ENCODE data around the gene FAM72C.
"Not testable (repeated sequence)": the region's sequence is repeated elsewhere in the genome, so short reads cannot be mapped to it uniquely, and the experiment has no call there.

The FAM72C gene

GRCh38 chr1:144002141-144002881, 30.5 kb upstream of the FAM72C start:
- H3K4me3 ChIP-seq (ENCODE audit: low read depth, low read length); H3K36me3 ChIP-seq (ENCODE audit: control insufficient read depth, insufficient read depth, low read length); H3K27me3 ChIP-seq (ENCODE audit: control insufficient read depth, insufficient read depth, low read length); H3K4me1 ChIP-seq (ENCODE audit: control insufficient read depth, insufficient read depth, low read length); H3K9me3 ChIP-seq (ENCODE audit: control insufficient read depth, insufficient read depth, low read depth, low read length); H3K9ac ChIP-seq (ENCODE audit: low read length); H3K27ac ChIP-seq (ENCODE audit: low read depth, low read length): not testable (repeated sequence)

GRCh38 chr1:144001077-144001476, 29.3 kb upstream of the FAM72C start:
- H3K4me3 ChIP-seq (ENCODE audit: low read depth, low read length); H3K9me3 ChIP-seq (ENCODE audit: control insufficient read depth, insufficient read depth, low read depth, low read length); H3K9ac ChIP-seq (ENCODE audit: low read length); H3K4me1 ChIP-seq (ENCODE audit: control insufficient read depth, insufficient read depth, low read length); H3K27me3 ChIP-seq (ENCODE audit: control insufficient read depth, insufficient read depth, low read length); H3K36me3 ChIP-seq (ENCODE audit: control insufficient read depth, insufficient read depth, low read length); H3K27ac ChIP-seq (ENCODE audit: low read depth, low read length): not testable (repeated sequence)

- not testable (repeated sequence) for H3K36me3 ChIP-seq (ENCODE audit: control insufficient read depth, insufficient read depth, low read length); H3K9ac ChIP-seq (ENCODE audit: low read length); H3K4me3 ChIP-seq (ENCODE audit: low read depth, low read length); H3K4me1 ChIP-seq (ENCODE audit: control insufficient read depth, insufficient read depth, low read length); H3K27me3 ChIP-seq (ENCODE audit: control insufficient read depth, insufficient read depth, low read length); H3K27ac ChIP-seq (ENCODE audit: low read depth, low read length); H3K9me3 ChIP-seq (ENCODE audit: control insufficient read depth, insufficient read depth, low read depth, low read length)
Observed at GRCh38 chr1:143996020-143996419, 24.2 kb upstream of the FAM72C start.

GRCh38 chr1:143993301-143993907, 21.6 kb upstream of the FAM72C start:
- not testable (repeated sequence) for H3K9me3 ChIP-seq (ENCODE audit: control insufficient read depth, insufficient read depth, low read depth, low read length); H3K4me3 ChIP-seq (ENCODE audit: low read depth, low read length); H3K36me3 ChIP-seq (ENCODE audit: control insufficient read depth, insufficient read depth, low read length); H3K9ac ChIP-seq (ENCODE audit: low read length); H3K27ac ChIP-seq (ENCODE audit: low read depth, low read length); H3K27me3 ChIP-seq (ENCODE audit: control insufficient read depth, insufficient read depth, low read length); H3K4me1 ChIP-seq (ENCODE audit: control insufficient read depth, insufficient read depth, low read length)

- not testable (repeated sequence) for H3K9ac ChIP-seq (ENCODE audit: low read length); H3K4me1 ChIP-seq (ENCODE audit: control insufficient read depth, insufficient read depth, low read length); H3K27me3 ChIP-seq (ENCODE audit: control insufficient read depth, insufficient read depth, low read length); H3K9me3 ChIP-seq (ENCODE audit: control insufficient read depth, insufficient read depth, low read depth, low read length); H3K36me3 ChIP-seq (ENCODE audit: control insufficient read depth, insufficient read depth, low read length); H3K27ac ChIP-seq (ENCODE audit: low read depth, low read length); H3K4me3 ChIP-seq (ENCODE audit: low read depth, low read length)
Observed at GRCh38 chr1:143990699-143991098, 18.9 kb upstream of the FAM72C start.

- not testable (repeated sequence) for H3K27ac ChIP-seq (ENCODE audit: low read depth, low read length); H3K4me3 ChIP-seq (ENCODE audit: low read depth, low read length); H3K4me1 ChIP-seq (ENCODE audit: control insufficient read depth, insufficient read depth, low read length); H3K36me3 ChIP-seq (ENCODE audit: control insufficient read depth, insufficient read depth, low read length); H3K9me3 ChIP-seq (ENCODE audit: control insufficient read depth, insufficient read depth, low read depth, low read length); H3K9ac ChIP-seq (ENCODE audit: low read length); H3K27me3 ChIP-seq (ENCODE audit: control insufficient read depth, insufficient read depth, low read length)
Observed at GRCh38 chr1:143989719-143990118, 17.9 kb upstream of the FAM72C start.

GRCh38 chr1:143989427-143989712, 17.6 kb upstream of the FAM72C start:
- not testable (repeated sequence) for H3K36me3 ChIP-seq (ENCODE audit: control insufficient read depth, insufficient read depth, low read length); H3K27ac ChIP-seq (ENCODE audit: low read depth, low read length); H3K4me1 ChIP-seq (ENCODE audit: control insufficient read depth, insufficient read depth, low read length); H3K4me3 ChIP-seq (ENCODE audit: low read depth, low read length); H3K9ac ChIP-seq (ENCODE audit: low read length); H3K9me3 ChIP-seq (ENCODE audit: control insufficient read depth, insufficient read depth, low read depth, low read length); H3K27me3 ChIP-seq (ENCODE audit: control insufficient read depth, insufficient read depth, low read length)

- not testable (repeated sequence) for H3K9ac ChIP-seq (ENCODE audit: low read length); H3K36me3 ChIP-seq (ENCODE audit: control insufficient read depth, insufficient read depth, low read length); H3K4me3 ChIP-seq (ENCODE audit: low read depth, low read length)
Observed at GRCh38 chr1:143988602-143989426, 17.0 kb upstream of the FAM72C start.

GRCh38 chr1:143987868-143988267, 16.1 kb upstream of the FAM72C start:
- H3K4me3 ChIP-seq (ENCODE audit: low read depth, low read length); H3K27me3 ChIP-seq (ENCODE audit: control insufficient read depth, insufficient read depth, low read length); H3K4me1 ChIP-seq (ENCODE audit: control insufficient read depth, insufficient read depth, low read length); H3K36me3 ChIP-seq (ENCODE audit: control insufficient read depth, insufficient read depth, low read length); H3K9me3 ChIP-seq (ENCODE audit: control insufficient read depth, insufficient read depth, low read depth, low read length); H3K27ac ChIP-seq (ENCODE audit: low read depth, low read length); H3K9ac ChIP-seq (ENCODE audit: low read length): not testable (repeated sequence)

More at GRCh38 chr1:143988602-143989426, 17.0 kb upstream of the FAM72C start:
- H3K4me1 ChIP-seq (ENCODE audit: control insufficient read depth, insufficient read depth, low read length); H3K27ac ChIP-seq (ENCODE audit: low read depth, low read length); H3K9me3 ChIP-seq (ENCODE audit: control insufficient read depth, insufficient read depth, low read depth, low read length); H3K27me3 ChIP-seq (ENCODE audit: control insufficient read depth, insufficient read depth, low read length): not testable (repeated sequence)

GRCh38 chr1:143984721-143985473, 13.1 kb upstream of the FAM72C start:
- not testable (repeated sequence) for H3K9ac ChIP-seq (ENCODE audit: low read length); H3K27ac ChIP-seq (ENCODE audit: low read depth, low read length); H3K27me3 ChIP-seq (ENCODE audit: control insufficient read depth, insufficient read depth, low read length); H3K9me3 ChIP-seq (ENCODE audit: control insufficient read depth, insufficient read depth, low read depth, low read length); H3K4me3 ChIP-seq (ENCODE audit: low read depth, low read length); H3K36me3 ChIP-seq (ENCODE audit: control insufficient read depth, insufficient read depth, low read length); H3K4me1 ChIP-seq (ENCODE audit: control insufficient read depth, insufficient read depth, low read length)

- not testable (repeated sequence) for H3K4me1 ChIP-seq (ENCODE audit: control insufficient read depth, insufficient read depth, low read length); H3K27me3 ChIP-seq (ENCODE audit: control insufficient read depth, insufficient read depth, low read length); H3K4me3 ChIP-seq (ENCODE audit: low read depth, low read length); H3K9me3 ChIP-seq (ENCODE audit: control insufficient read depth, insufficient read depth, low read depth, low read length); H3K9ac ChIP-seq (ENCODE audit: low read length); H3K36me3 ChIP-seq (ENCODE audit: control insufficient read depth, insufficient read depth, low read length); H3K27ac ChIP-seq (ENCODE audit: low read depth, low read length)
Observed at GRCh38 chr1:143974416-143974815, 2.6 kb upstream of the FAM72C start.
